Skeletal muscle satellite cell (primary cell): Measurements from ENCODE around the gene SH3RF1.

Experiments
- H3K27me3 ChIP-seq: 2 replicates; pipeline ENCODE4 v1.7.0; 2013; ENCODE audit warnings: low read length; ENCODE audit not compliant: control insufficient read depth, insufficient read depth
- H3K36me3 ChIP-seq: 2 replicates; pipeline ENCODE4 v1.7.0; 2013; ENCODE audit warnings: mild to moderate bottlenecking, control low read depth, low read length; ENCODE audit not compliant: insufficient read depth
- H3K4me1 ChIP-seq: 2 replicates; pipeline ENCODE4 v1.7.0; 2013; ENCODE audit warnings: low read length; ENCODE audit not compliant: control insufficient read depth, insufficient read depth
- H3K4me2 ChIP-seq: 2 replicates; pipeline ENCODE4 v1.7.0; 2013; ENCODE audit warnings: mild to moderate bottlenecking, low read length
- H3K4me3 ChIP-seq: 2 replicates; pipeline ENCODE4 v1.7.0; 2013; ENCODE audit warnings: low read length
- H3K9ac ChIP-seq: 2 replicates; pipeline ENCODE4 v1.7.0; 2013; ENCODE audit warnings: mild to moderate bottlenecking, low read depth, low read length, moderate library complexity
- H3K9me3 ChIP-seq: replicated peaks from 2 replicates; pipeline ENCODE4 v1.7.0; 2013; ENCODE audit warnings: mild to moderate bottlenecking, control low read depth, low read length

SH3RF1 gene

GRCh38 chr4:169219440-169219839, 51.3 kb downstream of the SH3RF1 start:
- Histone ChIP-seq H3K36me3 (peaks cover 10% of the 10 kb centered on the region), H3K4me2 (peak overlapping the region; percentile 63), H3K4me1 (peaks cover 35% of the 10 kb centered on the region), H3K9me3 (no peaks in the 10 kb centered on the region), H3K4me3 (no peak overlapping the region), H3K27me3 (no peaks in the 10 kb centered on the region), H3K9ac (no peak overlapping the region)

DNA sequence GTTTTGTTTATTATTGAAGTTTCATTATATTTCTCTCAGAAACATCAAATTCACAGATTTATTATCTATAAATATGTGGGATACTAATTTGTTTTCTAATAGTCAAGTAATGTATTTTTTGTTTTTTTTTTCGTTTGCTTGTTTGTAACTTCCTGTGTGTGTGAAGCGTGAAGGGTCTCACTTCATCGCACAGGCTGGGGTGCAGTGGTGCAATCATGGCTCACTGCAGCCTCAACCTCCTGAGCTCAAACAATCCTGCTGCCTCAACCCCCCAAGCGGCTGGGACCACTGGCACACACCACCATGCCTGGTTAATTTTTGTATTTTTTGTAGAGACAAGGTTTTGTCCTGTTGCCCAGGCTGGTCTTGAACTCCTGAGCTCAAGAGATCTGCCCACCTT, 55.1 kb downstream of the SH3RF1 start:
- no peaks in the 10 kb centered on the region for H3K27me3 ChIP-seq
- peaks cover 25% of the 10 kb centered on the region for H3K36me3 ChIP-seq
- peaks cover 19% of the 10 kb centered on the region for H3K4me1 ChIP-seq
- no peak overlapping the region for H3K9ac ChIP-seq
- H3K9me3 ChIP-seq = no peaks in the 10 kb centered on the region
- H3K4me2 ChIP-seq = no peak overlapping the region
- H3K4me3 ChIP-seq = no peak overlapping the region

GRCh38 chr4:169212981-169213380, 57.8 kb downstream of the SH3RF1 start:
- Histone ChIP-seq H3K4me2 (no peak overlapping the region), H3K36me3 (peaks cover 25% of the 10 kb centered on the region), H3K27me3 (no peaks in the 10 kb centered on the region), H3K4me3 (no peak overlapping the region), H3K9me3 (no peaks in the 10 kb centered on the region), H3K9ac (no peak overlapping the region), H3K4me1 (peaks cover 10% of the 10 kb centered on the region)

GRCh38 chr4:169210504-169211118, 60.1 kb downstream of the SH3RF1 start:
- Histone ChIP-seq H3K9ac (no peak overlapping the region), H3K4me3 (no peak overlapping the region), H3K9me3 (no peaks in the 10 kb centered on the region), H3K4me2 (no peak overlapping the region), H3K27me3 (no peaks in the 10 kb centered on the region), H3K36me3 (peaks cover 38% of the 10 kb centered on the region), H3K4me1 (peaks cover 22% of the 10 kb centered on the region)

- H3K4me1 ChIP-seq = peaks cover 33% of the 10 kb centered on the region
- H3K9ac ChIP-seq = no peak overlapping the region
- no peaks in the 10 kb centered on the region for H3K27me3 ChIP-seq
- peaks cover 28% of the 10 kb centered on the region for H3K36me3 ChIP-seq
- H3K9me3 ChIP-seq = no peaks in the 10 kb centered on the region
- no peak overlapping the region for H3K4me2 ChIP-seq
- no peak overlapping the region for H3K4me3 ChIP-seq
Measured at GRCh38 chr4:169209388-169209883, 61.3 kb downstream of the SH3RF1 start.

DNA sequence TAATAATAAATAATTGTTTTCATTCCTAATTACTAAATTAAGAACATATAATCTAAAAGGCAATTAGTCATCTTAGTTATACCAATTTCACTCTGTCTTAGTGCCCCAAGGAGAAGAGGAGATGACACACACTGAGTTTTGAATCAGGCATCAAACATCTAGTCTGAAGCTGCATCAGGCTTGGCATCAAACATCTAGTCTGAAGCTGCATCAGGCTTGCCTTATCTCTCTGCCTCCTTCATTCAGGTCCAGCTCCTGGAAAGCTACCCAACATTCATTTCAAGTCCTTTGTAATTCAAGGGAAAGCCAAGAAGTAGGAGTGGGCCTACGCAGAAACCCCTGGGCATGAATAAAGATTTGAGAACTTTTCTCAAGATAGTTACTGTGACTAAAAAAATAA, 62.2 kb downstream of the SH3RF1 start:
- no peaks in the 10 kb centered on the region for H3K27me3 ChIP-seq
- H3K9me3 ChIP-seq = no peaks in the 10 kb centered on the region

DNA sequence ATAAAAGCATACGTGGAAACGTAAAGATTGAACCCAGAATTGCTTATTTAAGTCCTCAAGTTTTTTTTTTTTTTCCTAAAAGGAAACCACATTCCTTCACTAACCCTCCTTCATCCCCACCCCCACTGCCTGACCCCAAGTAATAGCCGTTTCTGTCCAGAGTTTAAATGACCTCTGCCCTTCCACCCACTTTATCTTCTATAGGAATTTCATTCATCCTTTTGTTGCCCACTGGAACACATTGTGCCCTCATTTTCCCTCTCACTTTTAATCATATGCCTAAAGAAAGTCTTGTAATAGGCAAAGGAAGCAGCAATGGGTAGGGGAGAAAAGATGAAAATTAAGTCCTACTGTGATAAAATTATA, 62.7 kb downstream of the SH3RF1 start:
- H3K4me2 ChIP-seq = no peak overlapping the region
- H3K27me3 ChIP-seq = no peaks in the 10 kb centered on the region
- H3K9me3 ChIP-seq = no peaks in the 10 kb centered on the region
- peaks cover 41% of the 10 kb centered on the region for H3K4me1 ChIP-seq
- H3K36me3 ChIP-seq = peaks cover 14% of the 10 kb centered on the region
- H3K4me3 ChIP-seq = no peak overlapping the region
- H3K9ac ChIP-seq = no peak overlapping the region

More for the DNA sequence above, 62.2 kb downstream of the SH3RF1 start:
- Histone ChIP-seq H3K9ac (no peak overlapping the region), H3K4me1 (peaks cover 41% of the 10 kb centered on the region), H3K4me2 (no peak overlapping the region), H3K36me3 (peaks cover 19% of the 10 kb centered on the region), H3K4me3 (no peak overlapping the region)

GRCh38 chr4:169207436-169208089, 63.2 kb downstream of the SH3RF1 start:
- peaks cover 13% of the 10 kb centered on the region for H3K36me3 ChIP-seq
- H3K4me3 ChIP-seq = no peak overlapping the region
- no peaks in the 10 kb centered on the region for H3K27me3 ChIP-seq
- peaks cover 46% of the 10 kb centered on the region for H3K4me1 ChIP-seq
- H3K9ac ChIP-seq = no peak overlapping the region
- H3K4me2 ChIP-seq = no peak overlapping the region
- no peaks in the 10 kb centered on the region for H3K9me3 ChIP-seq

- no peak overlapping the region for H3K4me2 ChIP-seq
- H3K36me3 ChIP-seq = peaks cover 13% of the 10 kb centered on the region
- no peak overlapping the region for H3K9ac ChIP-seq
- H3K4me1 ChIP-seq = peaks cover 65% of the 10 kb centered on the region
- no peak overlapping the region for H3K4me3 ChIP-seq
- H3K9me3 ChIP-seq = no peaks in the 10 kb centered on the region
- no peaks in the 10 kb centered on the region for H3K27me3 ChIP-seq
Measured at GRCh38 chr4:169205744-169206080, 65.0 kb downstream of the SH3RF1 start.

DNA sequence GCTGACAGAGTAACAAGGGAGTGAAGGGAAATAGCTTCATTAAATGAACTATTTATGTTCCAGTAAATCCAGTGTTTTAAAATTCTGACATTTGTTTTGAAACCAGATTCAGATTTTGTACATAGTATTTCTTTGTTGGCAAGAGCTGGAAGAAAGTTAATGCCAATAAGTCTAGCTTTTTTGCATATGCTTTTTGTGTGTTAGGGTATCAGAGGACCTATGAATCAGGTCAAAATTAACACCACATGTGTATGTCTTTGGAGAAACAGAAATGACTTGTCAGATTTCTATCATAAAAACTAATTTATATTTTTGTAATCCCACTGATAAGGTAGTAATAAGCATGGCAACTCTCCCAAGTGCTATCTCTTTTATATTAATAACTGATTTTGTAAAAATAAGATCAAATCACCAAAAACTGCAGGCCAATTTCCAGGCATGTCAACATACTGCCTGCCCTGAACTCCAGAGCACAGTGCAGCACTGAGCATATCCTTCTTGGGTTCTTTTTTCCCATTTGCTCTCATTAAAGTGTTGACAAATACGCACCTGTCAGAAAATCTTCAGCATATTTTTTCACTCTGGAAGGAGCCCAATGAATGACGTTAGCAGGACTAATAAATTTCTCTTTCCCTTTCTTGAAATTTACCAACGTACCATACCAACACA, 65.5 kb downstream of the SH3RF1 start:
- Histone ChIP-seq H3K4me3 (no peak overlapping the region), H3K9ac (no peak overlapping the region), H3K4me1 (peaks cover 68% of the 10 kb centered on the region), H3K27me3 (no peaks in the 10 kb centered on the region), H3K9me3 (no peaks in the 10 kb centered on the region), H3K36me3 (peaks cover 13% of the 10 kb centered on the region), H3K4me2 (no peak overlapping the region)

DNA sequence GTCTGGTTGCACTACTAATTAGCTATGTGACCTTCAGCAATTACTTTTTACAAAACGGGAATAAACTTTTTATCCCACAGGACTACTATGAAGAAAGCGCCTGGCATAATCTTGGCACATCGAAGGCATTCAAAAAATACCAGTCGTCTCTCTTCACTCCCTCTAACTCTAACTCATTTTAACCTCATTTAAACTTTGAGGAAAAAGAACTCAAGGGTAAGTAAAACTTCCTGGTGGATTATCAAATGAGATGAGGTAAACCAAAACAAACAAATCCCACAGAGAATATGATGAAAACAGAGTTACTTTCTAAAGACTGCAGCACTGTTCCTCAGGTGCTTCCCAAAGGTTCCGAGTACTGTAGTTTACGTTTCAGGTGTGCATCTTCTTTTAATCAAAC, 66.9 kb downstream of the SH3RF1 start:
- peak overlapping the region; percentile 30 for H3K4me2 ChIP-seq
- no peaks in the 10 kb centered on the region for H3K9me3 ChIP-seq
- no peak overlapping the region for H3K4me3 ChIP-seq
- H3K9ac ChIP-seq = peak overlapping the region; percentile 11
- H3K36me3 ChIP-seq = peaks cover 17% of the 10 kb centered on the region
- H3K27me3 ChIP-seq = no peaks in the 10 kb centered on the region
- H3K4me1 ChIP-seq = peaks cover 68% of the 10 kb centered on the region
